Adrenal gland (tissue), 5 donors: ENCODE results near the gene MFAP5.
"Not testable (repeated sequence)": the region's sequence is repeated elsewhere in the genome, so short reads cannot be mapped to it uniquely, and the experiment has no call there.

Experiments
- CTCF ChIP-seq, 6 experiments: fragments of 450-650 bp in 4 of 6; fragments of 200-600 bp in 2 of 6; sonication (generic) in 1 of 6; IDR thresholded peaks; 1 replicate in 5 of 6; 2 replicates in 1 of 6; pipeline versions ENCODE4 v1.5.1 to v1.8.0; 2016 to 2021; ENCODE audit warnings: antibody characterized with exemption in 6 of 6, mild to moderate bottlenecking in 2 of 6, moderate library complexity in 1 of 6
- POLR2A ChIP-seq, 2 donors: fragments of 450-650 bp; IDR thresholded peaks; one replicate each; pipeline ENCODE4 v1.6.1; 2017; ENCODE audit warnings: antibody characterized with exemption in 2 of 2, mild to moderate bottlenecking in 2 of 2, moderate library complexity in 1 of 2
- donor health status: DM: no; HTN: no; CAD: no.

- TF ChIP-seq CTCF, POLR2A (IDR thresholded peaks at IDR 0.05): not testable (repeated sequence)
Observed at GRCh38 chr12:8613881-8614280, 48.7 kb downstream of the MFAP5 start.
